BJ (cell line): Measurements from ENCODE around the gene GADD45B. TPM values are rescaled to one million over a fixed set of nuclear protein-coding genes. Genes with fewer than 3 reads are reported as not detected.
"Not testable (repeated sequence)": the region's sequence is repeated elsewhere in the genome, so short reads cannot be mapped to it uniquely, and the experiment has no call there.

Source experiments
- CTCF ChIA-PET: fragments of 350-600 bp; formaldehyde crosslinking; extraction: SDS; loops from one replicate; lab custom pipeline; 2021; ENCODE audit warnings: antibody characterized with exemption, inconsistent platforms; lab: Yijun Ruan, JAX
- POLR2A ChIA-PET: fragments of 300-600 bp; sonication (Branson Sonifier 250); formaldehyde crosslinking; extraction: SDS; loops from one replicate; lab custom pipeline; 2021; ENCODE audit warnings: antibody characterized with exemption; lab: Charles Lee
- DNase-seq: peaks from one replicate; pipeline ENCODE4 v3.0.0-alpha.2; 2011; ENCODE audit warnings: low read depth
- H3K27me3 ChIP-seq: 2 replicates; pipeline ENCODE4 v1.6.0; 2011; ENCODE audit warnings: low read length; ENCODE audit not compliant: control insufficient read depth, insufficient read depth
- H3K36me3 ChIP-seq: 2 replicates; pipeline ENCODE4 v1.5.1; 2011; ENCODE audit warnings: low read length; ENCODE audit not compliant: control insufficient read depth, insufficient read depth
- H3K4me3 ChIP-seq: 2 replicates; pipeline ENCODE4 v1.5.1; 2011; ENCODE audit warnings: low read depth, mild to moderate bottlenecking, control low read depth, low read length
- polyA plus RNA-seq: library from polyadenylated mRNA; depleted of rRNA; stranded (reverse); fragments of >200 nt; gene quantifications from 2 replicates; pipeline ENCODE4 v1.2.3, GENCODE V29; 2011
- TF ChIP-seq, protein P1 (sequence below): IDR thresholded peaks from 2 replicates; pipeline ENCODE4 v1.5.1; 2011; ENCODE audit warnings: low read depth, mild to moderate bottlenecking, control low read depth, inconsistent platforms, low read length, moderate library complexity; ENCODE audit not compliant: insufficient read depth

The GADD45B gene
- polyA plus RNA-seq, 1 experiment: 69.8 TPM

DNA sequence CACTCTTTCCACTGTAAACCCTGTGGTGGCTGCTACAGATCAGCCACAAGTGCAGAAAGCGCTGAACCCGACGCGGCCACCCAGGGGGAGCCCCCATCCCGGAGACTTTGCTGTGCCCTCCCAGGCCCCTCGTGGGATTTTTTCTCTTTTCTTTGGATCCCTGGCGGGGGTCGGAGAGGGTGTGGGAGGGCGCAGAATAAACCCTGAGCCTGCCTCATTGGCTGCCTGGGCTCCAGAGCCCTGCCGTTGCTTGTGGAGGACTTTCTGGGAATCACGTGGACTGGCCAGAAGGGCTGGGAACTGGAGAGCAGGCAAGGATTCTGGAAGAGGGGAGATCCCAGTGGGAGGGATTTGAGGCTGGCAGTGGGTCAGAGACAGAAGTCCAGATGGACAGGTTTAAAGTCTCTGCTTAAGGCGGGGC lies 24.9 kb downstream of the GADD45B start:
- TF ChIP-seq, protein P1, sequence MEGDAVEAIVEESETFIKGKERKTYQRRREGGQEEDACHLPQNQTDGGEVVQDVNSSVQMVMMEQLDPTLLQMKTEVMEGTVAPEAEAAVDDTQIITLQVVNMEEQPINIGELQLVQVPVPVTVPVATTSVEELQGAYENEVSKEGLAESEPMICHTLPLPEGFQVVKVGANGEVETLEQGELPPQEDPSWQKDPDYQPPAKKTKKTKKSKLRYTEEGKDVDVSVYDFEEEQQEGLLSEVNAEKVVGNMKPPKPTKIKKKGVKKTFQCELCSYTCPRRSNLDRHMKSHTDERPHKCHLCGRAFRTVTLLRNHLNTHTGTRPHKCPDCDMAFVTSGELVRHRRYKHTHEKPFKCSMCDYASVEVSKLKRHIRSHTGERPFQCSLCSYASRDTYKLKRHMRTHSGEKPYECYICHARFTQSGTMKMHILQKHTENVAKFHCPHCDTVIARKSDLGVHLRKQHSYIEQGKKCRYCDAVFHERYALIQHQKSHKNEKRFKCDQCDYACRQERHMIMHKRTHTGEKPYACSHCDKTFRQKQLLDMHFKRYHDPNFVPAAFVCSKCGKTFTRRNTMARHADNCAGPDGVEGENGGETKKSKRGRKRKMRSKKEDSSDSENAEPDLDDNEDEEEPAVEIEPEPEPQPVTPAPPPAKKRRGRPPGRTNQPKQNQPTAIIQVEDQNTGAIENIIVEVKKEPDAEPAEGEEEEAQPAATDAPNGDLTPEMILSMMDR: no peak
- Histone ChIP-seq H3K36me3 (no peaks in the 10 kb centered on the region), H3K27me3 (no peaks in the 10 kb centered on the region), H3K4me3 (no peak overlapping the region)
- ChIA-PET POLR2A (no interaction called here), CTCF (no interaction called here)
- no peak for DNase-seq

DNA sequence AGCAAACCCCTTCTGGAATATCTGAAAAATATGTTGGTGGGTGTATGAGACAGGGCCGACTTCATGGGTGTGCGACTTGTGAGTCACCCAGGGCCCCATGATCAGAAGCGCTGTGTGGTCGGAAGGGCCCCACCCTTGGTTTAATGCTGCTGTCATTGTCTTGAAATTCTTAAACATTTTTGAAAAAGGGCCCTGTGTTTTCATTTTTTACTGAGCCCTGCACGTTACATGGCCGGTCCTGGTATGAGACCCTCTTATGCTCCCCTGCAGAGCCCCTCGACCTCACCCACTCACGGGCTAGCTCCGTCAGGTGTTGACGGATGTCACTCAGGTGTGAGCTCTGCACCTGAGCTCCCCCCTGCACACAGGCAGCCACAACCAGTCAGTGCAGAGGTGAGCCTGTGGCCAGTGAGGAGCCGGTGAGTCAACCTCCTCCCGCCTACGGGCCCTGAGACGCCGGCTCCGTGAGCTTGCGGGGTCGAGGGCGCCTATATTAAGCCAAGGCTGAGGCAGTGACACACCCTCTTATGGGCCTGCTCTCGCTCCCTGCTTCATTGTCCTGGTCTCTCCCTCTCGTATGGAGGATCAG lies 27.7 kb downstream of the GADD45B start:
- ChIA-PET CTCF (interaction anchor here (1.3 kb wide), 1 partner anchor 28 kb away, joined by 4 read pairs; the partner anchor contains the start of gene GADD45B), POLR2A (interaction anchor here (0.9 kb wide), 1 partner anchor 20 kb away, joined by 3 read pairs; no protein-coding TSS in a partner anchor)
- no peaks in the 10 kb centered on the region for H3K27me3 ChIP-seq
- no peaks in the 10 kb centered on the region for H3K36me3 ChIP-seq
- DNase-seq: peak; percentile 79
- no peak overlapping the region for H3K4me3 ChIP-seq
- TF ChIP-seq, protein P1: no peak

DNA sequence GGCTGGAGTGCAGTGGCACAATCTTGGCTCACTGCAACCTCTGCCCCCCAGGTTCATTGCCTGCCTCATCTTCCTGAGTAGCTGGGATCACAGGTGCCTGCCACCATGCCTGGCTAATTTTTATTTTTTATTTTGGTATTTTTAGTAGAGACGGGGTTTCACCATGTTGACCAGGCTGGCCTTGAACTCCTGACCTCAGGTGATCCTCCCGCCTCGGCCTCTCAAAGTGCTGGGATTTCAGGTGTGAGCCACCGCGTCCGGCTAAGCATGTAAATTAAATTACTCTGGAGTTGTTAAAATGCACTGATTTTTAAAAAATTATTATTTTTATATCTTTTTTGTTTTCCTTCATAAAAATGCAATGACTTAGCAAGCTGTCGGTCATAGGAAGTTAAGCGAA lies 30.7 kb downstream of the GADD45B start:
- CTCF ChIA-PET: interaction anchor here (0.8 to 0.9 kb wide), 2 partner anchors 11 to 31 kb away, joined by 3 to 4 read pairs; partner anchors contain the start of gene GADD45B
- POLR2A ChIA-PET: interaction anchor here (0.6 kb wide), 1 partner anchor 11 kb away, joined by 4 read pairs; no protein-coding TSS in a partner anchor
- not testable (repeated sequence) for H3K36me3 ChIP-seq, H3K27me3 ChIP-seq, DNase-seq, H3K4me3 ChIP-seq

DNA sequence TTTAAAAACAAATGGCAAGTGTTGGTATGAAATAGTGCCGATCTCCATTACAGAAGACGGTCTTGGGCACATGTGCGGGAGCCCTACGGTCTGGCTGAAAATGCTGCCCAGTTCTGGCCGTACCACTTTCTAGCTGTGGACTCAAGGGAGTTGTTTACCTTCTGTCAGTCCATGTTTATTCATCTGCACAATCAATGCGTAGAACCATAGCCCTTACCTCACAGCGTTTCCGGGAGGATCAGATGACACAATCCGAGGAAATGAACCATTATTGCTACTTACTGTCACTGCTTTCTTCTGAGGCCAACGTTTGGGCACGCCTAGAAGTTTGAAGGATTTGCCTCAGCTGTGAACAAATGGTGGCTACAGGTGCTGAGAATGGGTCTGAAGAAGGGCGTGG lies 31.2 kb downstream of the GADD45B start:
- TF ChIP-seq, protein P1: no peak
- Histone ChIP-seq H3K4me3 (no peak overlapping the region), H3K27me3 (no peaks in the 10 kb centered on the region), H3K36me3 (no peaks in the 10 kb centered on the region)
- ChIA-PET POLR2A (interaction anchor here (0.6 kb wide), 1 partner anchor 12 kb away, joined by 4 read pairs; no protein-coding TSS in a partner anchor), CTCF (interaction anchor here (0.8 to 0.9 kb wide), 2 partner anchors 12 to 31 kb away, joined by 3 to 4 read pairs; partner anchors contain the start of gene GADD45B)
- no peak for DNase-seq

DNA sequence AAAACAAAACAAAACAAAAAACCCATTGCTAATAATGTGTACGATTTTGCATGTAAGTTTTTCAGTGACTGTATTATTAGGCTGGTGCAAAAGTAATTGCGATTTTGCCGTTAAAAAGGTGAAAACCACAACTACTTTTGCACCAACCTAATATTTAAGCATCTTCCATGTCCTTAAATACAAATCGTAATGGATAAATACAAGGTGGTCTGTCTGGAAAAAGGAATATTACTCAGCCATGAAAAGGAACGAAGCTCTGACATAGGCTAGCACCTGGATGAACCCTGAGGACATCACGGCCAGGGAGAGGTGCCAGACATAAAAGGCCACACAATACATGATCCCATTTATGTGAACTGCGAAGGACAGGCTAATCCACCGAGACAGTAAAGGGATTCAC lies 33.2 kb downstream of the GADD45B start:
- DNase-seq: no peak
- Histone ChIP-seq H3K27me3 (no peaks in the 10 kb centered on the region), H3K36me3 (no peaks in the 10 kb centered on the region), H3K4me3 (no peak overlapping the region)
- CTCF ChIA-PET: no interaction called here
- TF ChIP-seq, protein P1: no peak
- POLR2A ChIA-PET: no interaction called here
